Fibroblast of lung (primary cell): ENCODE measurements around the gene PSAT1. TPM values are rescaled to one million over a fixed set of nuclear protein-coding genes. Genes with fewer than 3 reads are reported as not detected.

Experiments used
- DNase-seq, 2 donors: peaks; one replicate each; pipeline versions ENCODE4 v3.0.0 to v3.0.0-alpha.2; 2010; ENCODE audit warnings: low read depth in 2 of 2
- H2AFZ ChIP-seq: 2 replicates; pipeline ENCODE4 v1.5.1; 2012; ENCODE audit warnings: low read length, control low read depth, inconsistent platforms
- H3K27ac ChIP-seq: 2 replicates; pipeline ENCODE4 v1.5.1; 2011; ENCODE audit warnings: low read length, control low read depth; ENCODE audit not compliant: insufficient read depth
- H3K27me3 ChIP-seq: 2 replicates; pipeline ENCODE4 v1.5.1; 2011; ENCODE audit warnings: mild to moderate bottlenecking, low read length; ENCODE audit not compliant: control insufficient read depth, insufficient read depth
- H3K36me3 ChIP-seq: 2 replicates; pipeline ENCODE4 v1.5.1; 2011; ENCODE audit warnings: low read length; ENCODE audit not compliant: control insufficient read depth, insufficient read depth
- H3K4me1 ChIP-seq: 2 replicates; pipeline ENCODE4 v1.5.1; 2011; ENCODE audit warnings: low read length; ENCODE audit not compliant: control insufficient read depth, insufficient read depth; ENCODE audit errors: extremely low read depth
- H3K4me2 ChIP-seq: 2 replicates; pipeline ENCODE4 v1.5.1; 2011; ENCODE audit warnings: low read length, control low read depth; ENCODE audit not compliant: insufficient read depth; ENCODE audit errors: extremely low read depth
- H3K4me3 ChIP-seq, 4 experiments: fragments of 200-600 bp in 1 of 4; sonication (generic) in 1 of 4; replicated peaks in 1 of 4; 2 replicates each; pipeline ENCODE4 v1.5.1; 2011 to 2016; ENCODE audit warnings: low read length in 4 of 4, low read depth in 3 of 4, mild to moderate bottlenecking in 3 of 4, control low read depth in 2 of 4, inconsistent platforms in 1 of 4, mixed read lengths in 1 of 4; ENCODE audit not compliant: insufficient read depth in 1 of 4; ENCODE audit errors: control extremely low read depth in 1 of 4
- H3K79me2 ChIP-seq: 2 replicates; pipeline ENCODE4 v1.5.1; 2012; ENCODE audit warnings: mild to moderate bottlenecking, low read length, inconsistent platforms; ENCODE audit not compliant: control insufficient read depth, insufficient read depth
- H3K9ac ChIP-seq: 2 replicates; pipeline ENCODE4 v1.5.1; 2011; ENCODE audit warnings: mild to moderate bottlenecking, low read length, control low read depth; ENCODE audit not compliant: insufficient read depth
- H3K9me3 ChIP-seq: 2 replicates; pipeline ENCODE4 v1.5.1; 2012; ENCODE audit warnings: low read depth, low read length; ENCODE audit not compliant: control insufficient read depth, insufficient read depth
- H4K20me1 ChIP-seq: 2 replicates; pipeline ENCODE4 v1.5.1; 2011; ENCODE audit warnings: low read length; ENCODE audit not compliant: control insufficient read depth, insufficient read depth; ENCODE audit errors: extremely low read depth
- EZH2 ChIP-seq: IDR thresholded peaks from 2 replicates; pipeline ENCODE4 v1.5.1; 2012; ENCODE audit warnings: low read length, control low read depth, mild to moderate bottlenecking; ENCODE audit errors: missing control alignments
- polyA plus RNA-seq, 2 donors: library from polyadenylated mRNA; depleted of rRNA in 1 of 2; stranded (reverse) in 1 of 2; unstranded in 1 of 2; fragments of >200 nt; gene quantifications; 2 replicates each; pipeline ENCODE4 v1.2.1, GENCODE V29; 2011 to 2012; ENCODE audit warnings: missing spikeins in 1 of 2
- total RNA-seq: library from RNA; depleted of rRNA; stranded (reverse); fragments of >200 nt; gene quantifications from 2 replicates; pipeline ENCODE4 v1.2.1, GENCODE V29; 2014
- TF ChIP-seq, protein P1 (sequence below), 2 donors: IDR thresholded peaks in 1 of 2; conservative IDR thresholded peaks in 1 of 2; 1 replicate in 1 of 2; 2 replicates in 1 of 2; pipeline ENCODE4 v1.5.1; 2011 to 2012; ENCODE audit warnings: low read length in 2 of 2, control low read depth in 1 of 2, inconsistent platforms in 1 of 2, low read depth in 1 of 2, mild to moderate bottlenecking in 1 of 2

PSAT1 gene
- total and polyA plus RNA-seq, 2 donors (not counting 1 experiment from before 2014, with no cell fraction given) = 74.6 to 115 TPM

DNA sequence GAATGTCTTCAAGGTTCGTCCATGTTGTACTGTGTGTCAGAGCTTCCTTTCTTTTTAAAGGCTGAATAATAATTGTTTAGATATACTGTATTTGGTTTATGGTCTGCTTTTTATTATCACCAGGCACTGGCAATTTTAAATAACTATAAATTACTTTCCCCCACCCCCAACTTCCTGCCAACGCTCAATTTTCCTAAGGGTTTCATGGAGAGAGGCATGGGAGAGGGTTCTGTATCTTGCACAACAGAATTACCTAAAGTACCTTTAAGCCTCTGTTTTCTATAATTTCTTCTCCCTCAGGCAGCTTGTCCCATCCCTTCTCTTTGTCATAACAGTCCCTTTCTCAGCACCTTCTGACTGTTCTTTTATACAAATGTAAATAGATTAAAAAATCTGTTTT lies 10.4 kb downstream of the PSAT1 start:
- H3K4me2 ChIP-seq = no peak overlapping the region
- no peak for DNase-seq
- H3K27me3 ChIP-seq = no peaks in the 10 kb centered on the region
- H4K20me1 ChIP-seq = no peaks in the 10 kb centered on the region
- no peak overlapping the region for H3K4me3 ChIP-seq
- TF ChIP-seq EZH2 = no peak
- TF ChIP-seq, protein P1, sequence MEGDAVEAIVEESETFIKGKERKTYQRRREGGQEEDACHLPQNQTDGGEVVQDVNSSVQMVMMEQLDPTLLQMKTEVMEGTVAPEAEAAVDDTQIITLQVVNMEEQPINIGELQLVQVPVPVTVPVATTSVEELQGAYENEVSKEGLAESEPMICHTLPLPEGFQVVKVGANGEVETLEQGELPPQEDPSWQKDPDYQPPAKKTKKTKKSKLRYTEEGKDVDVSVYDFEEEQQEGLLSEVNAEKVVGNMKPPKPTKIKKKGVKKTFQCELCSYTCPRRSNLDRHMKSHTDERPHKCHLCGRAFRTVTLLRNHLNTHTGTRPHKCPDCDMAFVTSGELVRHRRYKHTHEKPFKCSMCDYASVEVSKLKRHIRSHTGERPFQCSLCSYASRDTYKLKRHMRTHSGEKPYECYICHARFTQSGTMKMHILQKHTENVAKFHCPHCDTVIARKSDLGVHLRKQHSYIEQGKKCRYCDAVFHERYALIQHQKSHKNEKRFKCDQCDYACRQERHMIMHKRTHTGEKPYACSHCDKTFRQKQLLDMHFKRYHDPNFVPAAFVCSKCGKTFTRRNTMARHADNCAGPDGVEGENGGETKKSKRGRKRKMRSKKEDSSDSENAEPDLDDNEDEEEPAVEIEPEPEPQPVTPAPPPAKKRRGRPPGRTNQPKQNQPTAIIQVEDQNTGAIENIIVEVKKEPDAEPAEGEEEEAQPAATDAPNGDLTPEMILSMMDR (conservative IDR thresholded peaks at IDR 0.05 in 1 of 2, IDR thresholded peaks at IDR 0.05 in 1 of 2; ENCODE audit: low read depth in 1 of 2, low read length in 2 of 2) = no peak
- H3K9me3 ChIP-seq = no peaks in the 10 kb centered on the region
- H3K9ac ChIP-seq = no peak overlapping the region
- no peak overlapping the region for H2AFZ ChIP-seq
- H3K27ac ChIP-seq = no peak overlapping the region
- no peaks in the 10 kb centered on the region for H3K36me3 ChIP-seq
- H3K4me1 ChIP-seq = no peaks in the 10 kb centered on the region
- no peaks in the 10 kb centered on the region for H3K79me2 ChIP-seq

DNA sequence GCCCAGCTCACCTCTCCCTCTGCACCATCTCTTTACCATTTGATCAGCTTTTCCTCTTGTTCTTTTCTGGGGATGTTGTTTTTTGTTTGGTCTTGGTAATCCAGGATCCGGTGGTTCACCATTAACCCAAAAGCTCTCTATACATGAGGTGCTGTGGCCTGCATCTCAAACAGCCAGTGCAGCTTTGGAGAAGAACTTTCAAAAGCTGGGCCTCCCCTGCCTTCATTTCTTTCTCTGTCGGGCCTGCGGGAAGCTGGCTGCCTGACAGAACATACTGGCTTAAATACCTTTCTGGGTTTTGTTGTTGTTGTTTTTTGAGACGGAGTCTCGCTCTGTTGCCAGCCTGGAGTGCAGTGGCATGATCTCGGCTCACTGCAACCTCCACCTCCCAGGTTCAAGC lies 12.1 kb downstream of the PSAT1 start:
- Histone ChIP-seq H3K27ac (no peak overlapping the region), H3K4me3 (no peak overlapping the region), H3K79me2 (no peaks in the 10 kb centered on the region), H3K9ac (no peak overlapping the region), H3K36me3 (no peaks in the 10 kb centered on the region), H4K20me1 (no peaks in the 10 kb centered on the region), H3K4me2 (no peak overlapping the region), H3K9me3 (no peaks in the 10 kb centered on the region), H2AFZ (no peak overlapping the region), H3K4me1 (no peaks in the 10 kb centered on the region), H3K27me3 (no peaks in the 10 kb centered on the region)
- no peak for DNase-seq
- no peak for TF ChIP-seq EZH2
- TF ChIP-seq, protein P1 (conservative IDR thresholded peaks at IDR 0.05 in 1 of 2, IDR thresholded peaks at IDR 0.05 in 1 of 2; ENCODE audit: low read depth in 1 of 2, low read length in 2 of 2) = no peak

DNA sequence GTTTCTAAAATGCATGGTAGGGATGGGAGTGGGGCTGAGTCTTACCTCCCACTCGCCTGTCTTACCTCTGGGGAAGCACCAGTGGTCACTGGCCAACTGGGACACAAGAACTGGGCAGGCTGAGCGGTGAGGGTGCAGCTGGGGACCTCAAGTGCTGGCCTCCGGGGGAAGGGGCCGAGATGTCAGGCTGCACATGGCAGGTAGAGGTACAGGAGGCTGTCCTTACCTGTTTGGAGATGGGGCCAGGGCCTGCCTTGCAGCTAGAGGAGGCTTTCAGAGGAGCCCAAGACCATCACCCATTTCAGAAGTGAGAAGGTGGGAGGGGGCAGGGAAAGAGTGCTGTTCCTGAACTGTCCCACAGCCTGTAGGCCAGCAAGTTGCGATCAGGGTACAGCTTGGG lies 14.2 kb downstream of the PSAT1 start:
- Histone ChIP-seq H3K9ac (no peak overlapping the region), H3K4me1 (no peaks in the 10 kb centered on the region), H4K20me1 (no peaks in the 10 kb centered on the region), H2AFZ (no peak overlapping the region), H3K27me3 (no peaks in the 10 kb centered on the region), H3K9me3 (no peaks in the 10 kb centered on the region), H3K27ac (no peak overlapping the region), H3K4me3 (no peak overlapping the region), H3K4me2 (no peak overlapping the region), H3K79me2 (no peaks in the 10 kb centered on the region), H3K36me3 (no peaks in the 10 kb centered on the region)
- no peak for DNase-seq
- no peak for TF ChIP-seq EZH2
- TF ChIP-seq, protein P1 (conservative IDR thresholded peaks at IDR 0.05 in 1 of 2, IDR thresholded peaks at IDR 0.05 in 1 of 2; ENCODE audit: low read depth in 1 of 2, low read length in 2 of 2) = no peak
